Myocyte (in vitro differentiated cells): ENCODE results near the gene ORC6. TPM values are rescaled to one million over a fixed set of nuclear protein-coding genes. Genes with fewer than 3 reads are reported as not detected.

Source experiments
- DNase-seq: peaks from one replicate; pipeline ENCODE4 v3.0.0-alpha.2; 2012; ENCODE audit warnings: low read depth
- total RNA-seq: library from RNA; depleted of rRNA; stranded (reverse); fragments of >200 nt; gene quantifications from 2 replicates; pipeline ENCODE4 v1.2.3, GENCODE V29; 2014

The ORC6 gene
- total RNA-seq, 1 donor from 2014 or later: 5.6 TPM

- no peak for DNase-seq
Observed at GRCh38 chr16:46700048-46700447, 10.6 kb downstream of the ORC6 start.

GRCh38 chr16:46701615-46702014 is 12.2 kb downstream of the ORC6 start:
- no peak for DNase-seq

GRCh38 chr16:46702030-46702429 is 12.6 kb downstream of the ORC6 start:
- DNase-seq: no peak

GRCh38 chr16:46706642-46707041 is 17.2 kb downstream of the ORC6 start:
- no peak for DNase-seq

GRCh38 chr16:46709469-46710005 is 20.1 kb downstream of the ORC6 start:
- no peak for DNase-seq

GRCh38 chr16:46711106-46712058 is 21.9 kb downstream of the ORC6 start:
- no peak for DNase-seq

- DNase-seq: no peak
Observed at GRCh38 chr16:46712911-46713310, 23.5 kb downstream of the ORC6 start.

- no peak for DNase-seq
Observed at GRCh38 chr16:46713634-46714033, 24.2 kb downstream of the ORC6 start.

- DNase-seq: no peak
Observed at GRCh38 chr16:46714797-46715591, 25.5 kb downstream of the ORC6 start.

GRCh38 chr16:46715769-46716305 is 26.4 kb downstream of the ORC6 start:
- peak; percentile 81 for DNase-seq

- no peak for DNase-seq
Observed at GRCh38 chr16:46717692-46718091, 28.2 kb downstream of the ORC6 start.

GRCh38 chr16:46718214-46718613 is 28.8 kb downstream of the ORC6 start:
- DNase-seq: no peak

- DNase-seq: no peak
Observed at GRCh38 chr16:46719528-46719927, 30.1 kb downstream of the ORC6 start.

- no peak for DNase-seq
Observed at GRCh38 chr16:46720619-46721018, 31.2 kb downstream of the ORC6 start.

- DNase-seq: peak; percentile 79
Observed at GRCh38 chr16:46721885-46722284, 32.4 kb downstream of the ORC6 start.

- no peak for DNase-seq
Observed at GRCh38 chr16:46727184-46727583, 37.7 kb downstream of the ORC6 start.

- DNase-seq: no peak
Observed at GRCh38 chr16:46727630-46728029, 38.2 kb downstream of the ORC6 start.

- DNase-seq: no peak
Observed at GRCh38 chr16:46728806-46729205, 39.3 kb downstream of the ORC6 start.

GRCh38 chr16:46729326-46729995 is 40.0 kb downstream of the ORC6 start:
- no peak for DNase-seq

GRCh38 chr16:46730126-46730525 is 40.7 kb downstream of the ORC6 start:
- DNase-seq: no peak
